Measurements from ENCODE around the gene PTEN. TPM values are rescaled to one million over a fixed set of nuclear protein-coding genes. Genes with fewer than 3 reads are reported as not detected.

The PTEN gene
- total RNA-seq, 1 donor from 2014 or later = 64.9 TPM

DNA sequence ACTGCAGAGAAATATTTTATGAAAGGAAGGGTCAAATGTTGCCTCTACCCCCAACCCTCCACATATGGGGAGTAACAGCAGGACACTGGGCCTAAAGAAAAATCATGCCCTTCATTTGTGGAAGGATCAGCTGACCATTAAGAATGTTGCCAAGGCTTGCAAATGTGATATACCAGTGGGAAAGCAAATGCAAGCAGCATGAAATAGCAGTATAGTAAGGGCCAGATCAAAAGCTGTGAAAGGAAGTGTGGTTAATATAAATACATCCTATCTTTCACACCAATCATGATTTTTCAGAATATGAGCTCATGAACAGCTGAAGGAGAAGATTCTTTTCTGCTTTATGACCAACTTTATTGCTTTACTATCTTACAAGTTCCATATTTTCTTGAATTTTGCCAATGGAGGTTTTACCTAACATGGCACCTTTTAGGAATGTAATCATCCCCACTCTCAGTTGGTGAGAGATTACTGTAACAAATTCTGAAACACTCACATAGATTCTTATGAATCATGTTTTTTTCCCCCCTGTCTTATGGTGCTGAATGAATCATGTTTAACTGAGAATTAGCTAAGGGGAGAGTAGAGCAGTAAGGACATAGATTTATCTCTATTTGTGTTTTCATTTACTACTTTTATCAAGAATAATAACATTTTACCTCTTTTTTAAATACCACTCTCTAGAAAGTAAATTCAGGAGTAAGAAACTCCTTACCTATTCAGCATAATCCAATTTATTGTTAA lies 33.3 kb upstream of the PTEN start:
- no peaks in the 10 kb centered on the region for H3K27me3 Mint-ChIP-seq (ENCODE audit: insufficient read depth, low read depth)
- Histone ChIP-seq H2AFZ (replicated peaks) (no peak overlapping the region), H3K79me2 (ENCODE audit: low read depth) (no peaks in the 10 kb centered on the region), H3K4me2 (no peak overlapping the region), H3K27ac (no peak overlapping the region), H3K9me3 (ENCODE audit: low read depth) (no peaks in the 10 kb centered on the region), H3K27me3 (no peaks in the 10 kb centered on the region), H3K36me3 (no peaks in the 10 kb centered on the region), H4K20me1 (ENCODE audit: low read depth) (no peaks in the 10 kb centered on the region), H3K9ac (no peak overlapping the region), H3F3A (ENCODE audit: low read depth) (no peaks in the 10 kb centered on the region), H3K4me3 (no peak overlapping the region), H3K4me1 (no peaks in the 10 kb centered on the region)
- H3K27ac Mint-ChIP-seq = no peak overlapping the region
- H3K9me3 Mint-ChIP-seq = no peaks in the 10 kb centered on the region
- no peaks in the 10 kb centered on the region for H3K36me3 Mint-ChIP-seq
- DNase-seq (ENCODE audit: low spot score) = no peak
- TF ChIP-seq EZH2phosphoT487 (IDR thresholded peaks at IDR 0.05) (no peak), EZH2 (IDR thresholded peaks at IDR 0.05) (no peak)
- TF ChIP-seq, protein P1, sequence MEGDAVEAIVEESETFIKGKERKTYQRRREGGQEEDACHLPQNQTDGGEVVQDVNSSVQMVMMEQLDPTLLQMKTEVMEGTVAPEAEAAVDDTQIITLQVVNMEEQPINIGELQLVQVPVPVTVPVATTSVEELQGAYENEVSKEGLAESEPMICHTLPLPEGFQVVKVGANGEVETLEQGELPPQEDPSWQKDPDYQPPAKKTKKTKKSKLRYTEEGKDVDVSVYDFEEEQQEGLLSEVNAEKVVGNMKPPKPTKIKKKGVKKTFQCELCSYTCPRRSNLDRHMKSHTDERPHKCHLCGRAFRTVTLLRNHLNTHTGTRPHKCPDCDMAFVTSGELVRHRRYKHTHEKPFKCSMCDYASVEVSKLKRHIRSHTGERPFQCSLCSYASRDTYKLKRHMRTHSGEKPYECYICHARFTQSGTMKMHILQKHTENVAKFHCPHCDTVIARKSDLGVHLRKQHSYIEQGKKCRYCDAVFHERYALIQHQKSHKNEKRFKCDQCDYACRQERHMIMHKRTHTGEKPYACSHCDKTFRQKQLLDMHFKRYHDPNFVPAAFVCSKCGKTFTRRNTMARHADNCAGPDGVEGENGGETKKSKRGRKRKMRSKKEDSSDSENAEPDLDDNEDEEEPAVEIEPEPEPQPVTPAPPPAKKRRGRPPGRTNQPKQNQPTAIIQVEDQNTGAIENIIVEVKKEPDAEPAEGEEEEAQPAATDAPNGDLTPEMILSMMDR (IDR thresholded peaks at IDR 0.05) = no peak
- H3K4me1 Mint-ChIP-seq = peaks cover 3% of the 10 kb centered on the region
- H3K4me3 Mint-ChIP-seq = no peak overlapping the region

DNA sequence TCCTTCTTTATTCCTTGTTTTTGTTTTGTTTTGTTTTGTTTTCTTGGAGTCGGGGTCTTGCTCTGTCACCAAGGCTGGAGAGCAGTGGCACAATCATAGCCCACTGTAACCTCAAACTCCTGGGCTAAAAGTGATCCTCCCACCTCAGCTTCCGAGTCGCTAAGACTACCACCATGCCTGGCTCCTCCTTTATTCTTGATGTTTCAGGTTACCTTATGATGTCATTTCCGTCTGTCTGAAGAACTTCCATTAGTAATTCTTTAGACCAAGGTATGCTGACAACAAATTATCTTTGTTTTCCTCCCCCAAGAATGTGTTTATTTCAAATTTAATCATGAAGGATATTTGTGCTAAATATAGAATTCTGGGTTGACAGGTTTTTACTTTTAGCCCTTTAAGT lies 27.3 kb upstream of the PTEN start:
- H3K4me1 ChIP-seq = peaks cover 5% of the 10 kb centered on the region
- Mint-ChIP-seq H3K27ac (no peak overlapping the region), H3K4me3 (no peak overlapping the region), H3K36me3 (no peaks in the 10 kb centered on the region), H3K4me1 (peaks cover 3% of the 10 kb centered on the region), H3K9me3 (no peaks in the 10 kb centered on the region), H3K27me3 (ENCODE audit: insufficient read depth, low read depth) (no peaks in the 10 kb centered on the region)
- no peak overlapping the region for H3K27ac ChIP-seq
- H3F3A ChIP-seq (ENCODE audit: low read depth) = no peaks in the 10 kb centered on the region
- H3K4me2 ChIP-seq = no peak overlapping the region
- H3K9me3 ChIP-seq (ENCODE audit: low read depth) = no peaks in the 10 kb centered on the region
- TF ChIP-seq EZH2 (IDR thresholded peaks at IDR 0.05) (no peak), EZH2phosphoT487 (IDR thresholded peaks at IDR 0.05) (no peak)
- TF ChIP-seq, protein P1 (IDR thresholded peaks at IDR 0.05) = no peak
- no peak overlapping the region for H3K4me3 ChIP-seq
- no peaks in the 10 kb centered on the region for H3K27me3 ChIP-seq
- no peaks in the 10 kb centered on the region for H3K36me3 ChIP-seq
- H3K79me2 ChIP-seq (ENCODE audit: low read depth) = no peaks in the 10 kb centered on the region
- no peak overlapping the region for H2AFZ ChIP-seq (replicated peaks)
- no peak for DNase-seq (ENCODE audit: low spot score)
- no peak overlapping the region for H3K9ac ChIP-seq
- H4K20me1 ChIP-seq (ENCODE audit: low read depth) = no peaks in the 10 kb centered on the region

DNA sequence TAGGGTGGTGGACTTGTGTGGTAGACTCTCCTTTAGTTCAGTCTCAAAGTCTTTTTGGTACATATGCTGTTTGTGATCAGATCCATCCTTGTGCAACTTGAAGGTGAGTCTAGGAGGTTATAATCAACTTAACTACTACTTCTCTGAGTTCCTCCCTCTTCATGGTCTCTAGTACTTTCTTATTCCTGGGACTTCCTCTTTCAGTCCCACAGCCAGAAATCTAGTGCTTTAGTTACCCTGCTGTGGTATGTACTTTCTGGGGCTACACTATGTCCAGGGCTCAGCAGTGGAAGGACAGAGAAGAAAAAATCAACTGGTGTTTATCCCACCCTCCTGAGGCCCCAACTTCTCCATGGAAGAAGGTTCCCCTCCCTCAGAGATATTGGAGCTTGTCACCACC lies 26.0 kb upstream of the PTEN start:
- Mint-ChIP-seq H3K4me1 (peaks cover 3% of the 10 kb centered on the region), H3K9me3 (no peaks in the 10 kb centered on the region), H3K36me3 (no peaks in the 10 kb centered on the region), H3K27ac (no peak overlapping the region), H3K27me3 (ENCODE audit: insufficient read depth, low read depth) (no peaks in the 10 kb centered on the region), H3K4me3 (no peak overlapping the region)
- no peak overlapping the region for H2AFZ ChIP-seq (replicated peaks)
- no peak overlapping the region for H3K4me3 ChIP-seq
- DNase-seq (ENCODE audit: low spot score) = no peak
- no peaks in the 10 kb centered on the region for H4K20me1 ChIP-seq (ENCODE audit: low read depth)
- no peaks in the 10 kb centered on the region for H3F3A ChIP-seq (ENCODE audit: low read depth)
- no peaks in the 10 kb centered on the region for H3K36me3 ChIP-seq
- H3K4me1 ChIP-seq = peaks cover 5% of the 10 kb centered on the region
- H3K4me2 ChIP-seq = no peak overlapping the region
- no peaks in the 10 kb centered on the region for H3K79me2 ChIP-seq (ENCODE audit: low read depth)
- TF ChIP-seq, protein P1 (IDR thresholded peaks at IDR 0.05) = no peak
- no peak for TF ChIP-seq EZH2 (IDR thresholded peaks at IDR 0.05)
- no peak for TF ChIP-seq EZH2phosphoT487 (IDR thresholded peaks at IDR 0.05)
- no peak overlapping the region for H3K9ac ChIP-seq
- H3K9me3 ChIP-seq (ENCODE audit: low read depth) = no peaks in the 10 kb centered on the region
- no peak overlapping the region for H3K27ac ChIP-seq
- H3K27me3 ChIP-seq = no peaks in the 10 kb centered on the region
